ENCODE results near the gene COL5A1.

The COL5A1 gene

GRCh38 chr9:134775081-134775951, 133.7 kb downstream of the COL5A1 start:
- TF ChIP-seq ZC3H10 (CRISPR knock-in tag; IDR thresholded peaks at IDR 0.05) (no peak), CREB5 (CRISPR knock-in tag; IDR thresholded peaks at IDR 0.05; ENCODE audit: low read depth) (no peak), ZFP30 (CRISPR knock-in tag; IDR thresholded peaks at IDR 0.05) (no peak), PATZ1 (CRISPR knock-in tag; IDR thresholded peaks at IDR 0.05; ENCODE audit: borderline replicate concordance) (no peak), ZFP3 (CRISPR knock-in tag; IDR thresholded peaks at IDR 0.05) (no peak), TCF4 (CRISPR knock-in tag; IDR thresholded peaks at IDR 0.05; ENCODE audit: borderline replicate concordance) (no peak), GLIS3 (CRISPR knock-in tag; IDR thresholded peaks at IDR 0.05) (no peak), ZNF8 (CRISPR knock-in tag; IDR thresholded peaks at IDR 0.05) (no peak), TSHZ2 (CRISPR knock-in tag; IDR thresholded peaks at IDR 0.05) (no peak), CSDC2 (CRISPR knock-in tag; IDR thresholded peaks at IDR 0.05) (no peak), ESRRG (CRISPR knock-in tag; IDR thresholded peaks at IDR 0.05) (no peak), ARNTL (CRISPR knock-in tag; IDR thresholded peaks at IDR 0.05; ENCODE audit: borderline replicate concordance, low read depth) (no peak)
- ATAC-seq, result no peak

GRCh38 chr9:134776080-134776796, 134.6 kb downstream of the COL5A1 start:
- no peak for ATAC-seq
- TF ChIP-seq ISL1 (CRISPR knock-in tag; IDR thresholded peaks at IDR 0.05) (no peak), RARB (CRISPR knock-in tag; IDR thresholded peaks at IDR 0.05) (no peak), TSHZ2 (CRISPR knock-in tag; IDR thresholded peaks at IDR 0.05) (no peak), ZC3H10 (CRISPR knock-in tag; IDR thresholded peaks at IDR 0.05) (no peak), ZFP30 (CRISPR knock-in tag; IDR thresholded peaks at IDR 0.05) (no peak), TCF4 (CRISPR knock-in tag; IDR thresholded peaks at IDR 0.05; ENCODE audit: borderline replicate concordance) (no peak), SNAI2 (CRISPR knock-in tag; IDR thresholded peaks at IDR 0.05) (no peak), ZNF70 (CRISPR knock-in tag; IDR thresholded peaks at IDR 0.05) (no peak), OSR1 (CRISPR knock-in tag; IDR thresholded peaks at IDR 0.05) (no peak), TOX (CRISPR knock-in tag; IDR thresholded peaks at IDR 0.05; ENCODE audit: borderline replicate concordance) (no peak), ZNF565 (CRISPR knock-in tag; conservative IDR thresholded peaks at IDR 0.05; ENCODE audit: low read depth) (no peak)

GRCh38 chr9:134777153-134777552, 135.6 kb downstream of the COL5A1 start:
- TF ChIP-seq ZNF8 (CRISPR knock-in tag; IDR thresholded peaks at IDR 0.05), result no peak
- TF ChIP-seq ZNF565 (CRISPR knock-in tag; conservative IDR thresholded peaks at IDR 0.05; ENCODE audit: low read depth), result no peak
- TF ChIP-seq ESRRG (CRISPR knock-in tag; IDR thresholded peaks at IDR 0.05), result no peak
- no peak for TF ChIP-seq OSR1 (CRISPR knock-in tag; IDR thresholded peaks at IDR 0.05)
- no peak for TF ChIP-seq CSRNP3 (CRISPR knock-in tag; IDR thresholded peaks at IDR 0.05)
- no peak for TF ChIP-seq ZNF70 (CRISPR knock-in tag; IDR thresholded peaks at IDR 0.05)
- no peak for TF ChIP-seq ZC3H10 (CRISPR knock-in tag; IDR thresholded peaks at IDR 0.05)
- no peak for TF ChIP-seq TCF4 (CRISPR knock-in tag; IDR thresholded peaks at IDR 0.05; ENCODE audit: borderline replicate concordance)
- TF ChIP-seq BACH2 (CRISPR knock-in tag; IDR thresholded peaks at IDR 0.05; ENCODE audit: borderline replicate concordance), result no peak
- TF ChIP-seq CSDC2 (CRISPR knock-in tag; IDR thresholded peaks at IDR 0.05), result no peak
- TF ChIP-seq ISL1 (CRISPR knock-in tag; IDR thresholded peaks at IDR 0.05), result no peak
- TF ChIP-seq ZFP30 (CRISPR knock-in tag; IDR thresholded peaks at IDR 0.05), result no peak
- no peak for TF ChIP-seq PPARA (CRISPR knock-in tag; IDR thresholded peaks at IDR 0.05; ENCODE audit: borderline replicate concordance)
- no peak for TF ChIP-seq GLIS3 (CRISPR knock-in tag; IDR thresholded peaks at IDR 0.05)
- TF ChIP-seq PATZ1 (CRISPR knock-in tag; IDR thresholded peaks at IDR 0.05; ENCODE audit: borderline replicate concordance), result no peak
- ATAC-seq, result no peak

Measured in SK-N-SH treated with all-trans-retinoic acid at 6 μM for 48 hours (cell line).